Muscle of leg (tissue), 16 donors: Measurements from ENCODE around the gene CDYL. TPM values are rescaled to one million over a fixed set of nuclear protein-coding genes. Genes with fewer than 3 reads are reported as not detected.

Source experiments
- DNase-seq: peaks from one replicate; pipeline ENCODE4 v3.0.0; 2013
- H3K27ac ChIP-seq: one replicate; pipeline ENCODE4 v1.5.1; 2013; ENCODE audit warnings: mild to moderate bottlenecking, low read length, control low read depth
- H3K27me3 ChIP-seq: one replicate; pipeline ENCODE4 v1.6.1; 2013; ENCODE audit warnings: low read length; ENCODE audit not compliant: control insufficient read depth, insufficient read depth
- H3K36me3 ChIP-seq: one replicate; pipeline ENCODE4 v1.6.1; 2013; ENCODE audit warnings: low read length; ENCODE audit not compliant: control insufficient read depth, insufficient read depth
- H3K4me1 ChIP-seq: one replicate; pipeline ENCODE4 v1.6.1; 2013; ENCODE audit warnings: low read length; ENCODE audit not compliant: control insufficient read depth, insufficient read depth
- H3K4me3 ChIP-seq: one replicate; pipeline ENCODE4 v1.5.1; 2013; ENCODE audit warnings: low read length, control low read depth
- H3K9me3 ChIP-seq: replicated peaks from 2 replicates; pipeline ENCODE4 v1.6.1; 2013; ENCODE audit warnings: low read depth, low read length; ENCODE audit not compliant: control insufficient read depth
- WGBS: methylation state at CpG from one replicate; pipeline ENCODE4 v1.1.5; 2013; ENCODE audit warnings: missing lambda C conversion rate; ENCODE audit not compliant: insufficient coverage; 5-methylcytosine and 5-hydroxymethylcytosine counted together
- long read RNA-seq, 11 donors: transcript quantifications; one replicate each; lab custom pipeline, GENCODE V29; 2026
- polyA plus RNA-seq, 8 donors: library from polyadenylated mRNA; unstranded; fragments of 120-200 nt; gene quantifications; one replicate each; pipeline versions ENCODE4 v1.2.1 to v1.2.3, GENCODE V29; 2013; ENCODE audit warnings: inconsistent platforms in 1 of 8, low replicate concordance in 1 of 8; ENCODE audit not compliant: insufficient read length in 8 of 8, insufficient read depth in 1 of 8
- total RNA-seq: library from RNA; stranded (reverse); fragments of 120-200 nt; gene quantifications from one replicate; pipeline ENCODE4 v1.2.4, GENCODE V29; 2013

The CDYL gene, protein sequence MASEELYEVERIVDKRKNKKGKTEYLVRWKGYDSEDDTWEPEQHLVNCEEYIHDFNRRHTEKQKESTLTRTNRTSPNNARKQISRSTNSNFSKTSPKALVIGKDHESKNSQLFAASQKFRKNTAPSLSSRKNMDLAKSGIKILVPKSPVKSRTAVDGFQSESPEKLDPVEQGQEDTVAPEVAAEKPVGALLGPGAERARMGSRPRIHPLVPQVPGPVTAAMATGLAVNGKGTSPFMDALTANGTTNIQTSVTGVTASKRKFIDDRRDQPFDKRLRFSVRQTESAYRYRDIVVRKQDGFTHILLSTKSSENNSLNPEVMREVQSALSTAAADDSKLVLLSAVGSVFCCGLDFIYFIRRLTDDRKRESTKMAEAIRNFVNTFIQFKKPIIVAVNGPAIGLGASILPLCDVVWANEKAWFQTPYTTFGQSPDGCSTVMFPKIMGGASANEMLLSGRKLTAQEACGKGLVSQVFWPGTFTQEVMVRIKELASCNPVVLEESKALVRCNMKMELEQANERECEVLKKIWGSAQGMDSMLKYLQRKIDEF
- 75.3 TPM for total RNA-seq
- polyA plus RNA-seq: 10 to 100 TPM; 15.6 to 23.0 (median 19.4) TPM
- long read RNA-seq, donor 1, partial matches to known transcripts: 15 of 15 reads
- long read RNA-seq, donor 1, other reads (novel, unspliced or antisense): 0 of 15 reads
- long read RNA-seq, donor 2: 0 reads
- long read RNA-seq, donor 3, partial matches to known transcripts: 6 of 7 reads
- long read RNA-seq, donor 3, other reads (novel, unspliced or antisense): 0 of 7 reads
- long read RNA-seq, donor 4, partial matches to known transcripts: 0 of 1 reads
- long read RNA-seq, donor 4, other reads (novel, unspliced or antisense): 0 of 1 reads
- long read RNA-seq, donor 5, transcript CDYL-203 (7 exons, 2,184 nt): major isoform, 11 of 17 reads
- long read RNA-seq, donor 5, partial matches to known transcripts: 6 of 17 reads
- long read RNA-seq, donor 5, other reads (novel, unspliced or antisense): 0 of 17 reads
- long read RNA-seq, donor 6, partial matches to known transcripts: 42 of 44 reads
- long read RNA-seq, donor 6, other reads (novel, unspliced or antisense): 0 of 44 reads
- long read RNA-seq, donor 7, partial matches to known transcripts: 0 of 1 reads
- long read RNA-seq, donor 7, other reads (novel, unspliced or antisense): 0 of 1 reads
- long read RNA-seq, donor 8, partial matches to known transcripts: 33 of 34 reads
- long read RNA-seq, donor 8, other reads (novel, unspliced or antisense): 0 of 34 reads
- long read RNA-seq, donor 9, partial matches to known transcripts: 0 of 2 reads
- long read RNA-seq, donor 9, other reads (novel, unspliced or antisense): 0 of 2 reads
- long read RNA-seq, donor 10, partial matches to known transcripts: 0 of 3 reads
- long read RNA-seq, donor 10, other reads (novel, unspliced or antisense): 0 of 3 reads
- long read RNA-seq, donor 11, partial matches to known transcripts: 7 of 10 reads
- long read RNA-seq, donor 11, other reads (novel, unspliced or antisense): 0 of 10 reads

DNA sequence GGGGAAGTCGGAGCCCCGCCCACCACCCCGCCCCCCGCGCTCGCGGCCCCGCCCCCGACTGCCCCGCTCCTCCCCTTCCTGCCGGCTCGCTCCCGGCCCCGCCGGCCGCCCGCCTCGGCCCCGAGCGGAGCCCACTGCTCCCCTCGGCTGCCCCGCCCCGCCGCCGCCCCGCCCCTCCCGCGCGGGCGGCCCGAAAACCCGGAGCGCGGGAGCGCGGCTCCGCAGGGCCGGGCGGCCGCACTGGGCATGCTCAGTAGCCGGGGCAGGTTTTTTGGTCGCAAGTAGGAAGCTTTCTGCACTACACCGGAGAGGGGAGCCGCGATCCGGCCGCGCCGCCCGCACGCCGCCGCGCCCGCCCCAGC is at the start of gene CDYL:
Gene CDYL (plus strand): TSS at position 274 of the 362 bp plus-strand sequence. CDS start 380 bp downstream, outside the sequence.
- Histone ChIP-seq H3K4me1 (peaks cover 12% of the 10 kb centered on the region), H3K9me3 (peaks cover 4% of the 10 kb centered on the region), H3K27ac (peak within 1 kb of the TSS; percentile 57), H3K36me3 (no peaks in the 10 kb centered on the region), H3K27me3 (peaks cover 9% of the 10 kb centered on the region), H3K4me3 (peak within 1 kb of the TSS; percentile 51)
- DNase-seq: peak; percentile 97
- WGBS: 0% methylated on average over 40 of the region's 55 CpGs

DNA sequence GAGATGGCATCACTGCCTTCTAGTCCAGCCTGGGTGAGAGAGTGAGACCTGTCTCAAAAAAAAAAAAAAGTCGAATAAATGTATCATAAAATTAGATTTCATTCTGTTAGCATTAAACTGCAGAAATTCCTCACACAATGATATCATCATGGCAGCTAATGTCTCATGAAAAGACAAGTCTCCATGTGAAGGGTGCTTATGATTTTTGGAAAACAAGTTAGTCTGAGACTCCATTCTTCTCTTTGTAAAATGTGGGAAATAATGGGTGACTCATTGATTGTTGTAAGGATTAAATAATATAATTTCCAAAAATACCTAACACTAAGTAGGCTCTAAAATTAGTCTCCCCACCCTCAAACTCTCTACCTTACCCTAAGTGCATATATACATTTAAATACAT is 49.6 kb upstream of the CDYL start:
- Histone ChIP-seq H3K27me3 (no peaks in the 10 kb centered on the region), H3K4me3 (no peak overlapping the region), H3K4me1 (no peaks in the 10 kb centered on the region), H3K27ac (no peak overlapping the region), H3K36me3 (no peaks in the 10 kb centered on the region), H3K9me3 (no peaks in the 10 kb centered on the region)
- WGBS: no CpG with 5 or more reads among the region's 1 CpG
- DNase-seq: no peak

DNA sequence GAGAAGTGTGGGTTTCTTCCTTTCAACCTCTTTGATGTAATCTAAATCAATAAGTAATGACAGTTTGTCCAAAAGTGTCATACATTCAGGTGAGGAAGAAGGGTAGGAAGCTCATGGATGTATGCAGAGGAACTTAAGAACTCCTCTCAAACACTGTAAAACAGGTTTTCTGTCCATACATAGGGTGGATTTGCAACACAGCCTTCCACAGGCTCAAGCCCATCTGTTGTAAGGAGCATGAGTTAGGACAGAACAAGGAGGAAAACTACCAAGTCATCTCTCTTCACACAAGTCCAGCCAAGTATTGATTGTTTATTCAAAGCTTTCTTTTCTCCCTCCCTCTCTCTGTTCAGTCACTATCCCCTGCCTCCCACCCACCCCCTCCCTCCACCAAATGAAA is 49.0 kb upstream of the CDYL start:
- Histone ChIP-seq H3K4me3 (no peak overlapping the region), H3K27ac (no peak overlapping the region), H3K9me3 (no peaks in the 10 kb centered on the region), H3K27me3 (no peaks in the 10 kb centered on the region), H3K36me3 (no peaks in the 10 kb centered on the region), H3K4me1 (no peaks in the 10 kb centered on the region)
- no peak for DNase-seq

DNA sequence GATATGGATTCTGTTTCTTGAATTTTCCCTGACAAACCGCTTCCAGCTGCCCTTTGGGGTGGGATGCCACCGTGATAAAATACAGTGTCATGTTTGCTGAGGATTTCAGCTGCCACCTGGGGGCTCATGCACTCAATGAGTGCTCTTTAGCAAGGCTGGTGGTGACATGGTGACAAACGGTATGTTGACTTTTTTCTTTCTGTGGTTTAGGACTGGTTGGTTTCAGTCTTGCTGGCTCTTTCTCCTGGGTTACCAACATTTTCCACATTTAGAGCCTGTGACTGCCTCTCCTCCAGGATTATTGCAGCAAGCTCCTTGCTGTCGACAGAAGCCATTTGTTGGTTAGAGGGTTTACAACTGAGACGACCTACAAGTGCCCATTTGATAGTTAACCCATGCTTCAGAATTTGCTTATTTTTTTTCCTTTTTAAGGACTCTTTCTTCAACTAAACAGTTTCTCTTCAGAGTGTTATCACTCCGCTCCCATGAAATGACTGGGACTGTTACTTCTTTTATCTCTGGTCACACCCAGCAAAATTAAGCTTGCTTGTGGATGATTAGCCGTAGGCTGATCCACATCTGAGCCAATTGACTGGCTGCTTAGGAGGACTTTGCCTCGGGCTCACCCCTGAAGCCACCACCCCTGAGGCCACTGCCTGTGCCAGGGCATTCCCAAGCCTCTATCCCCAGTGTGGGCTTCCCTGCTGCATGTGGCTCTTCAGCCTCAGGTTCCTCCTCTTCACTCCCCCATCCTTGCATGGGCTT is 48.4 kb upstream of the CDYL start:
- DNase-seq: peak; percentile 22
- no peaks in the 10 kb centered on the region for H3K36me3 ChIP-seq
- 71% methylated on average over 2 of the region's 8 CpGs for WGBS
- no peak overlapping the region for H3K4me3 ChIP-seq
- no peak overlapping the region for H3K27ac ChIP-seq
- H3K9me3 ChIP-seq: no peaks in the 10 kb centered on the region
- peaks cover 2% of the 10 kb centered on the region for H3K4me1 ChIP-seq
- H3K27me3 ChIP-seq: no peaks in the 10 kb centered on the region

DNA sequence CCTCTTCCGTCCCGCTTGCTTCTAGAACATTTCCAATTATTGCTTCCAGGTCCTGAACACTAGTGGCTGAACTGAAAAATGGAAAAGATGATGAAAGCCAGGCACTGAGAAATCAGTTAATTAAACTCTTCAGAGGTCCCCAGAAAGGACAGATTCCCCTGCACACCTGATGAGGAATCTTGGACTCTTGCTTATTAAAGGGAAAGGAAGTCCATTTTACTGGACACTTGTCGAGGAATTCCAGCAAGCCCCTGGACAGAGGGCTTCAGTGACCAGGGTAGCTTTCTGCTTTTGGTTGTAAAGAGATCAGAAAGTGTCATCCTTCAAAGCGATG is 47.8 kb upstream of the CDYL start:
- WGBS: 100% methylated on average over 1 of the region's 4 CpGs
- Histone ChIP-seq H3K36me3 (no peaks in the 10 kb centered on the region), H3K27ac (no peak overlapping the region), H3K4me3 (no peak overlapping the region), H3K4me1 (peaks cover 5% of the 10 kb centered on the region), H3K27me3 (no peaks in the 10 kb centered on the region), H3K9me3 (no peaks in the 10 kb centered on the region)
- no peak for DNase-seq

DNA sequence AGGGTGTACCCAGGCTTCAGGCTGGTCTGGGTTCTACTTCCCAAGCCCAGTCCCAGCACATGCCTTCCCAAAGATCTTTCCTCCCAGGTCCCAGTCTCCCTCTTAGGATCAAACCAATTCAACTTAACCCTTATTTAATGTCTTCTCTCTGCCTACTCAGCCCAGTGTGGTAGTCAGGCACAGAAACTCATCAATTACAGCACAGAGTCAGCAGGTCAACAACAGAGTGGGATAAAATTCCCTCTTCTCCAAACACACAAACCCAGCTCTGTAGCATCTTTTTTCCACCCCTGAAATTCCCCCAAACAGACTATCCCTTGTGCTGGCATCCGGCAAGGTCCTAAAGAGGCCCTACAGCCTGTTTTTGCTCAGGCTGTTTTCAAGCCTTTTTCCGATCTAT is 47.3 kb upstream of the CDYL start:
- no peaks in the 10 kb centered on the region for H3K9me3 ChIP-seq
- H3K27me3 ChIP-seq: no peaks in the 10 kb centered on the region
- no peak overlapping the region for H3K4me3 ChIP-seq
- H3K27ac ChIP-seq: no peak overlapping the region
- H3K4me1 ChIP-seq: peaks cover 5% of the 10 kb centered on the region
- no peaks in the 10 kb centered on the region for H3K36me3 ChIP-seq
- DNase-seq: no peak
- 72% methylated on average over 2 of the region's 2 CpGs for WGBS

DNA sequence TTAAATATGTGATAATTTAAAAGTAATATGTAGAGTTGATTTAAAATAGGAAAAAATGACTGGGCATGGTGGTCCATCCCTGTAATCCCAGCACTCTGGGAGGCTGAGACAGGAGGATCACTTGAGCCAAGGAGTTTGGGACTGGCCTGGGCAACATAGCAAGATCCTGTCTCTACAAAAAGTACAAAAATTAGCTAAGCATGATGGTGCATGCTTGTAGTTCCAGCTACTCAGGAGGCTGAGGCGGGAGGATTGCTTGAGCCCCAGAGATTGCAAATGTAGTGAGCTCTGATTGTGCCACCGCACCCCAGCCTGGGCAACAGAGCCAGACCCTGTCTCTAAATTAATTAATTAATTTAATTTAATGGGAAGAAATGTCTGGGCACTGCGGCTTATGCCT is 44.2 kb upstream of the CDYL start:
- Histone ChIP-seq H3K9me3 (no peaks in the 10 kb centered on the region), H3K27me3 (no peaks in the 10 kb centered on the region), H3K4me3 (no peak overlapping the region), H3K27ac (no peak overlapping the region), H3K36me3 (no peaks in the 10 kb centered on the region), H3K4me1 (peaks cover 11% of the 10 kb centered on the region)
- DNase-seq: no peak
- WGBS: no CpG with 5 or more reads among the region's 3 CpGs

DNA sequence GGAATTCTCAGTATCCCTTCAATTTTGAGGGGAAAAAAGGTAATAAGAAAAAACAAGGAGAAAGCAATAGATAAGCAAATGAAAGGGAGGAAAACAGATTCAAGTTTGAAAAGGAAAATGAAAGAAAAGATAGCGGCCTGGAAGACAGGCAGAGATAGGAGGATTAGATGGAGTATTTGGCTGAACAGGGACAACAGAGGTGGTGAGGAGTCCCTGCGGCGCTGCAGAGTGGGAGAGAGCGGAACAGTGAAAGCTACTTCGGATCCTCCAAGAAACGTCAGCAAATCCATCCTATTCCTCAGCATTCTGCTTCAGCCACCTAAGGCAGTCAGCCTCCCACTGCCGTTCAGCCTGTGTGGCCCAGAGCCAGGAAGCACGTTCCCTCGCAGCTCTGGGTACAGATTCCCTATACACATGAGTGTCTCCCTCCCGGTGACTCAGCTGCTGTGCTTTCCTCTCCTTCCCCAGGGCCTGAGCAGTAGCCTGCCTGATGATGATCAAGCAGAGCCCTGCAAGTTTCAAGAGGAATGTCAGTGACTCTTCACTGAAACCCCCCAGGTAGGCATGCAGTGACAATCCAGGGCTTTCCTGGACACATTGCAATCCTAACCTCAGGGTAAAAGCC is 43.4 kb upstream of the CDYL start:
- no peak overlapping the region for H3K4me3 ChIP-seq
- H3K4me1 ChIP-seq: peaks cover 11% of the 10 kb centered on the region
- no peaks in the 10 kb centered on the region for H3K9me3 ChIP-seq
- no peaks in the 10 kb centered on the region for H3K27me3 ChIP-seq
- WGBS: 16% methylated on average over 7 of the region's 10 CpGs
- H3K27ac ChIP-seq: no peak overlapping the region
- DNase-seq: peak; percentile 52
- H3K36me3 ChIP-seq: no peaks in the 10 kb centered on the region

DNA sequence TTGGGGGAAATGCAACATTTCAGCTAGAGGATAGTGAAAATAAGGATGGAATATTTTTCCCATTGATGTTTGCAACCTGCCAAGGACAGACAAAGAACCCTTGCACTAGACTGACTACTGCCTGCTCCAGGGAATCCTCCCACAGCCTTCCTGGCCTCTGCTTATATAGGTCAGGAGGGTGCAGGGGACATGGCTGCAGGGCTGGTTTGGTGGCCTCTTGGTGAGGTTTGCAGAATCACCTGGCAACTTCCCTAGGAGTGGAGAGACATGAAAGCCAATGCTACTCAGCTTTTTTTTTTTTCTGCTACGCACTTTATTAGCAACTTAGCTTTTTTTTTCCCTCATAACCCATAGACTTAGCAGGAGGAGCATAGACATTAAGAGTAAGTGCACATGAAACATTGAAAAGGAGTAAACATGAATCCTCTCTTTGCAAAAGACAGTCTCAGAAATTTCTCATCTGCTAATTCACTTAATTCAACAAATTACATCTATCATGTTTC is 39.8 kb upstream of the CDYL start:
- H3K27me3 ChIP-seq: no peaks in the 10 kb centered on the region
- H3K4me1 ChIP-seq: peaks cover 11% of the 10 kb centered on the region
- no peak overlapping the region for H3K27ac ChIP-seq
- no CpG with 5 or more reads among the region's 1 CpG for WGBS
- no peak overlapping the region for H3K4me3 ChIP-seq
- no peak for DNase-seq
- no peaks in the 10 kb centered on the region for H3K36me3 ChIP-seq
- no peaks in the 10 kb centered on the region for H3K9me3 ChIP-seq
